GM18868 (cell line): ENCODE measurements around the gene CCL22.
"Not testable (repeated sequence)": the region's sequence is repeated elsewhere in the genome, so short reads cannot be mapped to it uniquely, and the experiment has no call there.

Experiments
- ATAC-seq: cut with Tn5 transposase; IDR thresholded peaks from one replicate; pipeline ENCODE4 v1.9.1; 2021; ENCODE audit warnings: mild to moderate bottlenecking, moderate library complexity; ENCODE audit not compliant: unreplicated experiment

Gene CCL22

DNA sequence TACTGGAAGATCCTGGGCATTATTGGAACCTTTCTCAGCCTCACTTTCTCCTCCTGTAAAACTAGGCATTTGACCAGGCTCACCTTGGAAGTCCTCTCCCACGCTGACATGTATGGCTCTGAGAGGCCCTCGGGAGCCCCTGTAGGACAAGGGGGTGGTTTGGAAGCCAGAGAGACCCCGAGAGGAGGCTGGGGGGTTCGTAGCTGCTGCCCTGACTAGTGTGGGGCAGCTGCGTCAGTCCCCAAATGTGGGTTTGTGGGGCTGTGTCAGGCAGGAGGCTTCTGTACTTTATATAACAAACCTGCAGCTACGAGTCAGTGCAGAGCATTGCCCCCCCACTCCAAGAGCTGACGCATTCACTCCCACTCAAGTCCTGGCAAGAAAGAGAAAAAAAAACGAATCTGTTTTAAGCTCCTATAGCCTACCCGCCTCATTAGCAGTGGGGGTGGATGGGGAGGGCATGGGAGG is 15.5 kb downstream of the CCL22 start:
- ATAC-seq = no peak

DNA sequence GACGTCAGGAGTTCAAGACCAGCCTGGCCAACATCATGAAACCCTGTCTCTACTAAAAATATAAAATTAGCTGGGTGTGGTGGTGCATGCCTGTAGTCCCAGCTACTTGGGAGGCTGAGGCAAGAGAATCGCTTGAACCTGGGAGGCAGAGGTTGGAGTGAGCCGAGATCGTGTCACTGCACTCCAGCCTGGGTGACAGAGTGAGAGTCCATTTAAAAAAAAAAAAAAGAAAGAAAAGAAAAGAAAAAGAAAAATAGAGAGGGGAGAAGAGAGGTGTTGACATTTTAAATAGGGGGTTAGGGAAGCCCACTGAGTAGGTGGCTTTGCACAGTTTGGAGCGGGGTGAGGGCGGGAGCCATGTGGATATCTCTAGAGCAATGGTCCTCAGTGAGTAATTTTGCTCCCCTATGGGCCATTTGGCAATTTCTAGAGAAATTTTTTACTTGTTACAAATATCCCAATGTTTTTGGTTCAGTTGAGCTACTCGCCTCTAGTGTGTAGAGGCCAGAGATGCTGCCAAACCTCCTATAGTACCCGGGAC is 16.4 kb downstream of the CCL22 start:
- ATAC-seq = not testable (repeated sequence)

DNA sequence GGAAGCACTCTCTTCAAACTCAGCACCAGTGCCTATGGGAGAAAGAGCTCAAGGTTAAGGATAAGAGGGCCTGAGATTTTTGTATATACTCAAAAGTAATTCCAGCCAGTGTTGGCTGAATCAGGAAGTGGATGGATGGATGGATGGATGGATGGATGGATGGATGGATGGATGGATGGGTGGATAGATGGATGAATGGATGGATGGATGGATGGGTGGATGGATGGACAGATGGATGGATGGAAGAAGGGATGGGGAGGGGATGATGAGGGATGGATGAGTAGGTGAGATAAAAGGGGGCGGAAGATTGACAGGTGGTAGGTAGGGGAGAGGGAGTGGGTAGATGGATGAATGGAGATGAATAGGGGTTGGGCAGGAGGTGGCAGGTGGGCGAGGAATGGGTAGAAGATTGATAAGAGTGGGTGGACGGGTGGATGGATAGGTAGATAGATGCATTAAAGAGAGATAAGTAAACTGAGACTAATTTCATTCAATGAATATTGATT is 17.8 kb downstream of the CCL22 start:
- no peak for ATAC-seq

DNA sequence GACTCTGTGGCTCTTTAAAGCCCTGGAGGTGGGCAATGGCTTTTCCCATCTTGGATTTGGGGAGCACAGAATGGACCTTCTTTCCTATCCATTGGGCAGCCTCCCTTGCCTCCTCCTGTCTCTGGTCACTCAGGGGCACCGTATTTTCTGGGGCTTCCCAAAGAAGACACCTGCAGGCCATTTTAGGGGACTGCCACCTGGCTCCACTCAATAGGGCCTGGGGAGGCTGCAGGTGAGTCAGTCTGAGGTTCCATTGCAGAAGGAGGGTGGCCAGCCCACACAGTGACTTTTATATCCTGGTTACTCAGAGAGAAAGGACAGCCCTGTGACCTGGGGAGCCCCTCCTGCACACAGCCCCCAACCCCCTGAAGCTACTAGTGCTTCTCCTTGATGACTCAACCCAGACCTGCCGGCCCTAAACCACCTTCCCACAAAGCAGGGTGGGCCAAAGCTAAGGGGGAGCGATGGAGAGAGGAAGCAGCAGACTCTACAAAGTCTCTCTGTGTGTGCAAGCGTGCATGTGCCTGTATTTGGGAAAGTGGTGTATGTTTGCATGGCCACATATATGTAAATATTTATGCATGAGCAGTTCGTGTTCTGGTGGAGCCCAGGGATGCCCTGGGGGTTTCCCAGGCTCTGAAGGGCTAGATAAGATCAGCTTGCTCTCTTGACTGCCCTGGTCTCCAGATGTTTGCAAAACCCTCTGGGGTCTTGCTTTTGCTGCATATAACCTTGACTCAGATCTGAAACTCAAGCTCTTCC is 18.7 kb downstream of the CCL22 start:
- ATAC-seq = peak; percentile 85

DNA sequence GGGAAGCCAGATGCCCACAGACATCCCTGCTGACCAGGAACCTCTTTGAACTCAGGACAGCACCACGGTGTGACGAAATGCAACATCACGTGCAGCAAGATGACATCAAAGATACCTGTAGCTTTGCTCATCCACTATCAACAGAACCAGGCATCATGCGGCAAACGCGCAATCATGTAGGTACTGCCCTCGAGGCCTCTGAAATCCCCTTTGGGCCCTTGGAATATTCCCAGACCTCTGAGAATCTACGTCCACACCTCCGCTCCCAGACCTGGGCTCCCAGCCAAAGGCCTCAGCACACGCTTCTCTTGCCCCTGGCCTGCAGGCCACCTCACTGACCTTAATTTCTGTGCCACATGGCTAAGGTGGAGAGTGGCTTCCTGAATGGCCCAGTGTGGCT is 21.0 kb downstream of the CCL22 start:
- no peak for ATAC-seq

DNA sequence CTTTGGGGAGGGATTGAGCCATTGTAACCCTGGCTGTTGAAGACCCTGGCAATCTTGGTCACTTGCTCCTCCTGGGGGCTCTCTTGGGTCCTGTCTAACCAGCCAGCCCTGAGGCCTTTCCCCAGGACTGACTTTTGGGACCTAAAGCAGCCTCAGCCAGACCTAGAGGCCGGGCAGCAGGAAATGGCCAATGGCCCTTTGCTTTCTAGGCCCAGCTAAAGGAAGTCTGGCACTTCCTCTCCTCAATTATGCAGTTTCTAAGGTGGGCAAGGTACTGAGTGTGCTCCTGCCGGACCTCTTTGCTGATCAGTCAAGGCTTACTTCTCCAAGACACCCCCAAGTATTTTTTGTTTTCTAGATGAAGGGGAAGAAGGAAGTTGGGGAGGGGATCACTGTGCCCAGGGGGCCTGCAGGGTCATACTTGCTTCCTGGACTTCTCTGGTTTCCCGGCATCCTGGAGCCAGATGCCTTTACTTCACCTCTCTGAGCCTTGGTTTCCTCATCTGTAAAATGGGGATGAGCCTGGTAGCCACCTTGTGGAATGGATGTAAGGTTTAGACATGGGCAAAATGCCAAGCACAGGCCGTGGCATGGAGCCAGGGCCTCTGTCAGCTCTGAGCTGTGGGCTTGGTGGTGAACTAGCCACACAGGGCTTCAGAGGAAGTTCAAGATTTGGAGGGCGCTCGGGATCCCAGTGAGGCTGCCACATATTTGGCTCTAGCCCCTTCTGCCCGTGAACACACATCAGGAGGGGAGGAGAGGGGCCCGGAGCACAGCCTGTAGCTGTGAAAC is 22.3 kb downstream of the CCL22 start:
- ATAC-seq = no peak

DNA sequence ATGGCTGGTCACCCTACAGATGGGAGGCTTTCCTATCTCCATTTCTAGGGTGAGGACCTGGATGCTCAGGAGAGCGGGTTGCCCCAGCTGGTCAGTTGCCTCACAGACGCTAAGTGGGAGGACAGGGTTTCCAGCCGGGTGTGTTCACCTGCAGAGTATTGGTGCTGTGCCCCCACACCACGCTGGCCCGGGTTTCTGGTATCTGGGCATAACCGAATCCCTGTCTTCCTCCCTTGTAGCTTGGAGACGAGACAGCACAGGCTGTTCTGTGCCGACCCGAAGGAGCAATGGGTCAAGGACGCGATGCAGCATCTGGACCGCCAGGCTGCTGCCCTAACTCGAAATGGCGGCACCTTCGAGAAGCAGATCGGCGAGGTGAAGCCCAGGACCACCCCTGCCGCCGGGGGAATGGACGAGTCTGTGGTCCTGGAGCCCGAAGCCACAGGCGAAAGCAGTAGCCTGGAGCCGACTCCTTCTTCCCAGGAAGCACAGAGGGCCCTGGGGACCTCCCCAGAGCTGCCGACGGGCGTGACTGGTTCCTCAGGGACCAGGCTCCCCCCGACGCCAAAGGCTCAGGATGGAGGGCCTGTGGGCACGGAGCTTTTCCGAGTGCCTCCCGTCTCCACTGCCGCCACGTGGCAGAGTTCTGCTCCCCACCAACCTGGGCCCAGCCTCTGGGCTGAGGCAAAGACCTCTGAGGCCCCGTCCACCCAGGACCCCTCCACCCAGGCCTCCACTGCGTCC is 23.4 kb downstream of the CCL22 start:
- ATAC-seq = no peak

DNA sequence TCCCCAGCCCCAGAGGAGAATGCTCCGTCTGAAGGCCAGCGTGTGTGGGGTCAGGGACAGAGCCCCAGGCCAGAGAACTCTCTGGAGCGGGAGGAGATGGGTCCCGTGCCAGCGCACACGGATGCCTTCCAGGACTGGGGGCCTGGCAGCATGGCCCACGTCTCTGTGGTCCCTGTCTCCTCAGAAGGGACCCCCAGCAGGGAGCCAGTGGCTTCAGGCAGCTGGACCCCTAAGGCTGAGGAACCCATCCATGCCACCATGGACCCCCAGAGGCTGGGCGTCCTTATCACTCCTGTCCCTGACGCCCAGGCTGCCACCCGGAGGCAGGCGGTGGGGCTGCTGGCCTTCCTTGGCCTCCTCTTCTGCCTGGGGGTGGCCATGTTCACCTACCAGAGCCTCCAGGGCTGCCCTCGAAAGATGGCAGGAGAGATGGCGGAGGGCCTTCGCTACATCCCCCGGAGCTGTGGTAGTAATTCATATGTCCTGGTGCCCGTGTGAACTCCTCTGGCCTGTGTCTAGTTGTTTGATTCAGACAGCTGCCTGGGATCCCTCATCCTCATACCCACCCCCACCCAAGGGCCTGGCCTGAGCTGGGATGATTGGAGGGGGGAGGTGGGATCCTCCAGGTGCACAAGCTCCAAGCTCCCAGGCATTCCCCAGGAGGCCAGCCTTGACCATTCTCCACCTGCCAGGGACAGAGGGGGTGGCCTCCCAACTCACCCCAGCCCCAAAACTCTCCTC is 24.1 kb downstream of the CCL22 start:
- no peak for ATAC-seq

DNA sequence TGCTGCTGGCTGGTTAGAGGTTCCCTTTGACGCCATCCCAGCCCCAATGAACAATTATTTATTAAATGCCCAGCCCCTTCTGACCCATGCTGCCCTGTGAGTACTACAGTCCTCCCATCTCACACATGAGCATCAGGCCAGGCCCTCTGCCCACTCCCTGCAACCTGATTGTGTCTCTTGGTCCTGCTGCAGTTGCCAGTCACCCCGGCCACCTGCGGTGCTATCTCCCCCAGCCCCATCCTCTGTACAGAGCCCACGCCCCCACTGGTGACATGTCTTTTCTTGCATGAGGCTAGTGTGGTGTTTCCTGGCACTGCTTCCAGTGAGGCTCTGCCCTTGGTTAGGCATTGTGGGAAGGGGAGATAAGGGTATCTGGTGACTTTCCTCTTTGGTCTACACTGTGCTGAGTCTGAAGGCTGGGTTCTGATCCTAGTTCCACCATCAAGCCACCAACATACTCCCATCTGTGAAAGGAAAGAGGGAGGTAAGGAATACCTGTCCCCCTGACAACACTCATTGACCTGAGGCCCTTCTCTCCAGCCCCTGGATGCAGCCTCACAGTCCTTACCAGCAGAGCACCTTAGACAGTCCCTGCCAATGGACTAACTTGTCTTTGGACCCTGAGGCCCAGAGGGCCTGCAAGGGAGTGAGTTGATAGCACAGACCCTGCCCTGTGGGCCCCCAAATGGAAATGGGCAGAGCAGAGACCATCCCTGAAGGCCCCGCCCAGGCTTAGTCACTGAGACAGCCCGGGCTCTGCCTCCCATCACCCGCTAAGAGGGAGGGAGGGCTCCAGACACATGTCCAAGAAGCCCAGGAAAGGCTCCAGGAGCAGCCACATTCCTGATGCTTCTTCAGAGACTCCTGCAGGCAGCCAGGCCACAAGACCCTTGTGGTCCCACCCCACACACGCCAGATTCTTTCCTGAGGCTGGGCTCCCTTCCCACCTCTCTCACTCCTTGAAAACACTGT is 25.0 kb downstream of the CCL22 start:
- no peak for ATAC-seq

DNA sequence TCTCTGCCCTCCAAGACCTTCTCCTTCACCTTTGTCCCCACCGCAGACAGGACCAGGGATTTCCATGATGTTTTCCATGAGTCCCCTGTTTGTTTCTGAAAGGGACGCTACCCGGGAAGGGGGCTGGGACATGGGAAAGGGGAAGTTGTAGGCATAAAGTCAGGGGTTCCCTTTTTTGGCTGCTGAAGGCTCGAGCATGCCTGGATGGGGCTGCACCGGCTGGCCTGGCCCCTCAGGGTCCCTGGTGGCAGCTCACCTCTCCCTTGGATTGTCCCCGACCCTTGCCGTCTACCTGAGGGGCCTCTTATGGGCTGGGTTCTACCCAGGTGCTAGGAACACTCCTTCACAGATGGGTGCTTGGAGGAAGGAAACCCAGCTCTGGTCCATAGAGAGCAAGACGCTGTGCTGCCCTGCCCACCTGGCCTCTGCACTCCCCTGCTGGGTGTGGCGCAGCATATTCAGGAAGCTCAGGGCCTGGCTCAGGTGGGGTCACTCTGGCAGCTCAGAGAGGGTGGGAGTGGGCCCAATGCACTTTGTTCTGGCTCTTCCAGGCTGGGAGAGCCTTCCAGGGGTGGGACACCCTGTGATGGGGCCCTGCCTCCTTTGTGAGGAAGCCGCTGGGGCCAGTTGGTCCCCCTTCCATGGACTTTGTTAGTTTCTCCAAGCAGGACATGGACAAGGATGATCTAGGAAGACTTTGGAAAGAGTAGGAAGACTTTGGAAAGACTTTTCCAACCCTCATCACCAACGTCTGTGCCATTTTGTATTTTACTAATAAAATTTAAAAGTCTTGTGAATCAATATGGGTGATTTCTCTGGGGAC is 25.9 kb downstream of the CCL22 start:
- ATAC-seq = no peak

DNA sequence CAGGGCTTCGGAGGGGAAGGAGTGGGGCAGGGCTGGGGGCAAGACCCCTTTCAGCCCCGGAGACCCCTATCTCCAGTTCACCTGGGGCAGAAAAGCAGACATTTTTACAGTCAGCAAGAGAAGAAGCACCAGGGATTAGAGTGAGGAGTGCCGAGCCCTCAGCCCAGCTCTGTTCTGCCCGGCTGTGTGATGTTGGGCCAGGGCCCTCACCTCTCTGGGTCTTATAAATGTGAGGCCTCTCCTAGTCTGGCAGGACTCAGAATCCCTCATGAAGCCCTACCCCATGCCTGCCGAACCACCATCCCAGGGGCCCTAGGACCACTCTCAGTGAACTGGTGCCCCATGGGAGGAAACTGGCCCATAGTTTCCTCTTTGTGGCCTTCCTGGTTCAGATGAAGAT is 26.5 kb downstream of the CCL22 start:
- no peak for ATAC-seq

DNA sequence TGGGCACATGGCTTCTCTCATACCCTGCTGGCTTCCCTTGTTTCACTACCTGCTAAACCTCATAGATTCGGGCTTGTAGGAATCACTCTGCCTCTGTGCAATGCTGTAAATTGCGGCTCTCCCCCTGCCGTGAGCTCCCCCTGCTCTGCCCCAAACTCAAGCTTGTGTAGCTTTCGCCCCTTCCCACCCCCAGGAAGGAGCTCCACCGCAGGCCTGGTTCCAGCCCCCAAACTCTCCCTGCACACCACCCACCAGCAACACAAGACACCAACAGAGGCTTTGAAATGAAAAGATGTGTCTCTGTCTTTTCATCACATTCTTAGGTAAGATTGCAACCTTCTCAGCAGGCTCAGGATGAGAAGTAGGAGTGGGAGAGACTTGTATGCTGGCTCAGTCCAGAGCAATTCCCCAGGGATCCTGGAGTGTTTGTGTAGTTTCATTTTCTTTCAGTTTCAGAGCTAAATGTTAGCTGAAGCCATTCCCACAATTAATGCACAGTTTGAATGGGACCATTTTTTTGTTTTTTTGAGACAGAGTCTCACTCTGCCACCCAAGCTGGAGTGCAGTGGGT is 27.9 kb downstream of the CCL22 start:
- ATAC-seq = no peak

DNA sequence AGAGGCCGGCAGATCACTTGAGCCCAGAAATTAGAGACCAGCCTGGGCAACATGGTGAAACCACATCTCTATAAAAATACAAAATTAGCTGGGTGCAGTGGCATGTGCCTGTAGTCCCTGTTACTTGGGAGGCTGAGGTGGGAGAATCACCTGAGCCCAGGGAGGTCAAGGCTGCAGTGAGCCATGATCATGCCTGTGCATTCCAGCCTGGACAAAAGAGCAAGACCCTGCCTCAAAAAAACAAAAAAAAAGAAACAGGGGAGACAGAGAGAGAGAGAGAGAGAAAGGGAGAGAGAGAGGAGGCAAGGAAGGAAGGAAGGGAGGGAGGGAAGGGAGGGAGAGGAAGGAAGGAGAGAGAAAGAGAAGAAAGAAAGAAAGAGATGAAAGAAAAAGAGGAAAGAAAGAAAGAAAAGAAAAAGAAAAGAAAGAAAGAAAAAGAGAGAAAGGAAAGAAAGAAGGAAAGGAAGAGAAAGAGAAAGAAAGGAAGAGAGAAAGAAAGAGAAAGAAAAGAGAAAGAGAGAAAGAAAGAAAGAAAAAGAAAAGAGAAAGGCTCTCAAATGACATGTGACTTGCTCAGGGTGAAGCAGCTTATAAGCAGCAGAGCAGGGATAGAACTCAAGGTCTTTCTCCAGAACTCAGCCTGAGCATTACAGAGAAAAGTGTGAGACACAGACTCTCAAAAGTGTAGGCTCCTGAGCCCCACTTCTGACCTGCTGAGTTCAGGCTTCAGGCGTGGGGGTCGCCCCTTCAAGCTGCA is 29.2 kb downstream of the CCL22 start:
- ATAC-seq = peak; percentile 46

DNA sequence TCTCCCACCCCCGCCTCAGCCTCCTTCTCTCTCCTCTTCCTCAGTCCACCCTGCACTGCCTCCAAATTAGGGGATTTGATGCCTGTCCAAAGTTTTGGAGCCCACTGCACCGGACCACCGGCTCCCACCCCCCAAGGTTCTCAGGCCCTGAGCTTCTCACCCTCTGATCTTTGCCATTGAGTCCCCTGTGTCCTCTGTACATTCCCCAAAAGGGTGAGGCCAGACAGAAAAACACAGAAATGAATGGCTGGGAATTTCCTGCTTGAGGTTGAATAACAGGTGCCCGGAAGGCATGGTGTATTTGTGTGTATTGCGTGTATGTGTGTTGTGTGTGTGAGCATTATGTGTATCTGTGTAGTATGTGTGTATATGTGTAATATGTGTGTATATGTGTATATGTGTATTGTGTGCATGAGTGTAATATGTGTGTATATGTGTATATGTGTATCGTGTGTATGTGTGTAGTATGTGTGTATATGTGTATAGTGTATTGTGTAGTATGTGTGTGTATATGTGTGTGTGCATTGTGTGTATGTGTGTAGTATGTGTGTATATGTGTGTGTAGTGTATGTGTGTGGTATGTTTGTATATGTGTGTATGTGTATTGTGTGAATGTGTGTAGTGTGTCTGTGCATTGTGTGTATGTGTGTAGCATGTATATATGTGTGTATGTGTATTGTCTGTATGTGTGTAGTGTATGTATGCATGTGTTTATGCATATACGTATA is 29.9 kb downstream of the CCL22 start:
- peak; percentile 66 for ATAC-seq

DNA sequence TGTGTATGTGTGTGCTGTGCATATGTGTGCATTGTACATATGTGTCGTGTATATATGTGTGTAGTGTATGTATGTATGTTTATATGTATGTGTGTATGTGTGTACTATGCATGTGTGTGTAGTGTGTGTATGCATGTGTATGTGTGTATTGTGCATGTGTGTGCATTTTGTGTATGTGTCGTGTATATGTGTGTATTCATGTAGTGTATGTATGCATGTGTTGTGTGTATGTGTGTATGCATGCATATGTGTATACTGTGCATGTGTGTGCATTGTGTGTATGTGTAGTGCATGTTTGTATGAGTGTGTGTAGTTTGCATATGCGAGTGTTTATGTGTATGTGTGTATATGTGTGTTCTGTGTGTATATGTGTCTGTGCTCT is 30.5 kb downstream of the CCL22 start:
- ATAC-seq = no peak

DNA sequence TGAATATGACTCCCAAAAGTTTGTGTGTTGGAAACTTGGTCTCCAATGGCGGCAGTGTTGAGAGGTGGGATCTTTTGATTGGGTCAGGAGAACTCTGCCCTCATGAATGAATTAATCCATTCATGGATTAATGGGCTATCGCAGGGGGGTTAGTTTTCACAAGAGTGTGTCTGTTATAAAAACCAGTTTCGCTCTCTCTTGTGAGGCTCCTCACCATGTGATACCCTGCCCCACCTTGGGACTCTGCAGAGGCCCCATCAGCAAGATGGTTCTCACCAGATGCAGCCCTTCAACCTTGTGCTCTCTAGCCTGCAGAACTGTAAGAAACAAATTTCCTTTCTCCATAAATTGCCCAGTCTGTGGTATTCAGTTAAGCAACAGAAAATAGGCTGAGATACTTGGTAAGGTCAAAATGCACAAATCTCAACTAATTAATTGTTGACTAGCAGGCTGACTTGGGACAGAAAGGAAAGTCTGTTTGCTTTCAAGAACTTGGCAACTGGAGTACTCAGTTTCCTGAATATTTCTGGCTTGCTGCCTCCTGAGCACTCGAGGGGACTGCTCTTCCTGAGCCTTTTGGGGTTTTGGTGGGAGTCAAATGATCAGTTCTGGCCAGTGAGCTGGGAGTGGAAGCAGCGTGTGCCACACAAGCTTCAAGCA is 32.2 kb downstream of the CCL22 start:
- ATAC-seq = no peak
